Measurements from ENCODE around the gene CCN2. TPM values are rescaled to one million over a fixed set of nuclear protein-coding genes. Genes with fewer than 3 reads are reported as not detected.

Gene CCN2
- total RNA-seq, 1 experiment from 2014 or later, result 3.1 TPM

GRCh38 chr6:131918650-131919355 lies 32.4 kb downstream of the CCN2 start:
- intact Hi-C loops (cut with micrococcal nuclease), result no loop called here
- H3K27ac ChIP-seq (ENCODE audit: low read depth, low read length), result no peak overlapping the region

GRCh38 chr6:131917763-131918649 lies 33.2 kb downstream of the CCN2 start:
- no peaks in the 10 kb centered on the region for H3K9me2 ChIP-seq (ENCODE audit: insufficient read depth)
- intact Hi-C loops (cut with micrococcal nuclease), result no loop called here
- H3K36me3 ChIP-seq (ENCODE audit: control insufficient read depth in 1 of 2, insufficient read depth in 2 of 2, low read length in 2 of 2), result no peaks in the 10 kb centered on the region
- no peaks in the 10 kb centered on the region for H3K9me3 ChIP-seq (ENCODE audit: control insufficient read depth in 1 of 2, insufficient read depth in 1 of 2, low read depth in 1 of 2, low read length in 2 of 2)
- no peak overlapping the region for H3K4me3 ChIP-seq (replicated peaks in 1 of 2; ENCODE audit: low read depth in 1 of 2, low read length in 2 of 2)
- ATAC-seq, result no peak
- POLR2A ChIA-PET, result no interaction called here
- no peak overlapping the region for H3K9ac ChIP-seq (ENCODE audit: low read length)
- RAD21 ChIA-PET (ENCODE audit: low non-redundant PET in 1 of 2, low total read pairs in 2 of 2, uncharacterized antibody in 2 of 2, unreplicated experiment in 2 of 2), result no interaction called here
- H4K20me1 ChIP-seq (ENCODE audit: insufficient read depth), result no peaks in the 10 kb centered on the region
- no peaks in the 10 kb centered on the region for H3K79me2 ChIP-seq (ENCODE audit: insufficient read depth, low read length)
- CTCF ChIA-PET, result interaction anchor here (1.2 to 1.9 kb wide), 3 partner anchors 10 to 362 kb away, joined by 3 to 7 read pairs (median 6); no protein-coding TSS in a partner anchor
- no peak overlapping the region for H3K27ac ChIP-seq (ENCODE audit: low read depth, low read length)
- no peak for DNase-seq (ENCODE audit: low read depth, low spot score)
- H3K4me2 ChIP-seq (ENCODE audit: low read length), result no peak overlapping the region
- no peaks in the 10 kb centered on the region for H3K27me3 ChIP-seq (ENCODE audit: insufficient read depth, low read length)
- TF ChIP-seq FOSL1 (IDR thresholded peaks at IDR 0.05; ENCODE audit: low read depth), result no peak
- TF ChIP-seq SP1 (IDR thresholded peaks at IDR 0.05; ENCODE audit: low read depth), result no peak
- TF ChIP-seq ELF1 (IDR thresholded peaks at IDR 0.05; ENCODE audit: borderline replicate concordance, low read depth), result no peak
- TF ChIP-seq CTCF (IDR thresholded peaks at IDR 0.05 in 2 of 3, conservative IDR thresholded peaks at IDR 0.05 in 1 of 3; ENCODE audit: borderline replicate concordance in 1 of 3, insufficient read depth in 1 of 3, low read depth in 2 of 3, low read length in 2 of 3), result no peak
- no peak for TF ChIP-seq ZFX (IDR thresholded peaks at IDR 0.05)
- no peak for TF ChIP-seq EZH2phosphoT487 (IDR thresholded peaks at IDR 0.05; ENCODE audit: borderline replicate concordance)
- no peak for TF ChIP-seq REST (IDR thresholded peaks at IDR 0.05; ENCODE audit: low read depth)
- BruUV-seq (replicated peaks), result no TSS peak
- 0 out of 4 replicates have a peak, but pooled peaks cover 0 to 7% of the 10 kb centered on the region in 2 experiments for H3K4me1 ChIP-seq (ENCODE audit: control insufficient read depth in 1 of 2, insufficient read depth in 2 of 2, low read length in 2 of 2)
- H2AFZ ChIP-seq (ENCODE audit: low read depth, low read length, poor library complexity, severe bottlenecking), result no peak overlapping the region

More at GRCh38 chr6:131918650-131919355, 32.4 kb downstream of the CCN2 start:
- no peaks in the 10 kb centered on the region for H3K79me2 ChIP-seq (ENCODE audit: insufficient read depth, low read length)
- ATAC-seq, result no peak
- H3K27me3 ChIP-seq (ENCODE audit: insufficient read depth, low read length), result no peaks in the 10 kb centered on the region
- RAD21 ChIA-PET (ENCODE audit: low non-redundant PET in 1 of 2, low total read pairs in 2 of 2, uncharacterized antibody in 2 of 2, unreplicated experiment in 2 of 2), result no interaction called here
- no peak for TF ChIP-seq JUND (IDR thresholded peaks at IDR 0.05)
- no peak overlapping the region for H3K9ac ChIP-seq (ENCODE audit: low read length)
- no peaks in the 10 kb centered on the region for H3K9me2 ChIP-seq (ENCODE audit: insufficient read depth)
- H3K9me3 ChIP-seq (ENCODE audit: control insufficient read depth in 1 of 2, insufficient read depth in 1 of 2, low read depth in 1 of 2, low read length in 2 of 2), result peaks cover 1 to 2% of the 10 kb centered on the region in 2 experiments; a peak in 2 of 4 replicates
- H3K4me3 ChIP-seq (replicated peaks in 1 of 2; ENCODE audit: low read depth in 1 of 2, low read length in 2 of 2), result no peak overlapping the region
- no peak for DNase-seq (ENCODE audit: low read depth, low spot score)
- H3K36me3 ChIP-seq (ENCODE audit: control insufficient read depth in 1 of 2, insufficient read depth in 2 of 2, low read length in 2 of 2), result no peaks in the 10 kb centered on the region
- 0 out of 4 replicates have a peak, but pooled peaks cover 0 to 7% of the 10 kb centered on the region in 2 experiments for H3K4me1 ChIP-seq (ENCODE audit: control insufficient read depth in 1 of 2, insufficient read depth in 2 of 2, low read length in 2 of 2)
- POLR2A ChIA-PET, result no interaction called here
- no peak overlapping the region for H3K4me2 ChIP-seq (ENCODE audit: low read length)
- H4K20me1 ChIP-seq (ENCODE audit: insufficient read depth), result no peaks in the 10 kb centered on the region
- no TSS peak for BruUV-seq (replicated peaks)
- CTCF ChIA-PET, result interaction anchor here (1.4 to 1.9 kb wide), 2 partner anchors 224 to 361 kb away, joined by 6 to 7 read pairs; no protein-coding TSS in a partner anchor
- no peak overlapping the region for H2AFZ ChIP-seq (ENCODE audit: low read depth, low read length, poor library complexity, severe bottlenecking)
